Trophoblast cell (in vitro differentiated cells and primary cell): ENCODE results near the gene ZNF592.

ENCODE experiments used
- DNase-seq, 2 donors: peaks; one replicate each; pipeline ENCODE4 v3.0.0-alpha.2; 2016
- H2AFZ ChIP-seq: 2 replicates; pipeline ENCODE4 v1.6.1; 2013; ENCODE audit warnings: low read length, moderate library complexity, mild to moderate bottlenecking; ENCODE audit not compliant: insufficient read depth, poor library complexity
- H2AK5ac ChIP-seq: 2 replicates; pipeline ENCODE4 v1.6.1; 2013; ENCODE audit warnings: mild to moderate bottlenecking, low read length
- H2BK120ac ChIP-seq: 2 replicates; pipeline ENCODE4 v1.6.1; 2013; ENCODE audit warnings: low read length, mild to moderate bottlenecking, moderate library complexity; ENCODE audit not compliant: insufficient read depth, poor library complexity
- H2BK12ac ChIP-seq: 2 replicates; pipeline ENCODE4 v1.6.1; 2013; ENCODE audit warnings: mild to moderate bottlenecking, low read length, moderate library complexity
- H2BK5ac ChIP-seq: 2 replicates; pipeline ENCODE4 v1.6.1; 2013; ENCODE audit warnings: low read length, low read depth, moderate library complexity, mild to moderate bottlenecking; ENCODE audit not compliant: poor library complexity
- H3K14ac ChIP-seq: 2 replicates; pipeline ENCODE4 v1.6.1; 2013; ENCODE audit warnings: mild to moderate bottlenecking, low read length
- H3K18ac ChIP-seq: 2 replicates; pipeline ENCODE4 v1.6.1; 2013; ENCODE audit warnings: mild to moderate bottlenecking, low read length
- H3K23ac ChIP-seq: 2 replicates; pipeline ENCODE4 v1.6.1; 2013; ENCODE audit warnings: low read length
- H3K27ac ChIP-seq: 2 replicates; pipeline ENCODE4 v1.5.1; 2013; ENCODE audit warnings: low read depth, mild to moderate bottlenecking, inconsistent platforms, low read length, moderate library complexity
- H3K27me3 ChIP-seq: 2 replicates; pipeline ENCODE4 v1.6.1; 2013; ENCODE audit warnings: inconsistent platforms, mild to moderate bottlenecking, low read length, moderate library complexity; ENCODE audit not compliant: insufficient read depth
- H3K36me3 ChIP-seq, 2 experiments: 1 replicate in 1 of 2; 2 replicates in 1 of 2; pipeline ENCODE4 v1.6.1; 2013; ENCODE audit warnings: low read length in 2 of 2, mild to moderate bottlenecking in 2 of 2, moderate library complexity in 1 of 2; ENCODE audit not compliant: insufficient read depth in 2 of 2, control insufficient read depth in 1 of 2
- H3K4ac ChIP-seq: 2 replicates; pipeline ENCODE4 v1.6.1; 2013; ENCODE audit warnings: low read depth, mild to moderate bottlenecking, low read length, moderate library complexity
- H3K4me1 ChIP-seq, 2 experiments: 1 replicate in 1 of 2; 2 replicates in 1 of 2; pipeline ENCODE4 v1.6.1; 2013; ENCODE audit warnings: low read length in 2 of 2, mild to moderate bottlenecking in 2 of 2, moderate library complexity in 1 of 2; ENCODE audit not compliant: insufficient read depth in 2 of 2, control insufficient read depth in 1 of 2
- H3K4me2 ChIP-seq: 2 replicates; pipeline ENCODE4 v1.6.1; 2013; ENCODE audit warnings: inconsistent platforms, mild to moderate bottlenecking, low read length, moderate library complexity
- H3K4me3 ChIP-seq: 2 replicates; pipeline ENCODE4 v1.5.1; 2013; ENCODE audit warnings: mild to moderate bottlenecking, low read depth, low read length, inconsistent platforms
- H3K79me1 ChIP-seq: one replicate; pipeline ENCODE4 v1.6.1; 2013; ENCODE audit warnings: low read length
- H3K79me2 ChIP-seq: 2 replicates; pipeline ENCODE4 v1.6.1; 2013; ENCODE audit warnings: low read length, mild to moderate bottlenecking; ENCODE audit not compliant: control insufficient read depth, insufficient read depth, poor library complexity
- H3K9ac ChIP-seq: 2 replicates; pipeline ENCODE4 v1.6.1; 2013; ENCODE audit warnings: mild to moderate bottlenecking, low read length
- H3K9me3 ChIP-seq: 2 replicates; pipeline ENCODE4 v1.6.1; 2013; ENCODE audit warnings: low read depth, mild to moderate bottlenecking, control low read depth, inconsistent platforms, low read length; ENCODE audit not compliant: insufficient read depth
- H4K12ac ChIP-seq: 2 replicates; pipeline ENCODE4 v1.6.1; 2013; ENCODE audit warnings: low read depth, mild to moderate bottlenecking, low read length, moderate library complexity
- H4K8ac ChIP-seq: 2 replicates; pipeline ENCODE4 v1.6.1; 2013; ENCODE audit warnings: low read depth, mild to moderate bottlenecking, low read length, moderate library complexity
- H4K91ac ChIP-seq: one replicate; pipeline ENCODE4 v1.6.1; 2013; ENCODE audit warnings: low read depth, mild to moderate bottlenecking, low read length, moderate library complexity
- WGBS: extraction: QIAGEN DNeasy Blood & Tissue Kit; methylation state at CpG from one replicate; pipeline ENCODE4 v1.1.7; 2013; ENCODE audit warnings: missing lambda C conversion rate; ENCODE audit not compliant: insufficient read length, insufficient coverage; ENCODE audit errors: extremely low coverage; 5-methylcytosine and 5-hydroxymethylcytosine counted together

ZNF592 gene

GRCh38 chr15:84832448-84833040 lies 84.2 kb downstream of the ZNF592 start:
- no peak overlapping the region for H3K4ac ChIP-seq
- no peak overlapping the region for H3K23ac ChIP-seq
- H2AFZ ChIP-seq = no peak overlapping the region
- no peak overlapping the region for H3K18ac ChIP-seq
- no peak overlapping the region for H3K9ac ChIP-seq
- no peaks in the 10 kb centered on the region for H3K79me2 ChIP-seq
- no peak overlapping the region for H2BK120ac ChIP-seq
- no peak overlapping the region for H3K14ac ChIP-seq
- no peaks in the 10 kb centered on the region for H3K27me3 ChIP-seq
- no peak overlapping the region for H4K91ac ChIP-seq
- no CpG with 5 or more reads among the region's 2 CpGs for WGBS
- H4K12ac ChIP-seq = no peak overlapping the region
- no peak for DNase-seq
- H3K79me1 ChIP-seq = no peaks in the 10 kb centered on the region
- H4K8ac ChIP-seq = no peak overlapping the region
- H2BK12ac ChIP-seq = no peak overlapping the region
- H3K9me3 ChIP-seq = no peaks in the 10 kb centered on the region
- no peak overlapping the region for H2AK5ac ChIP-seq
- H3K4me1 ChIP-seq = no peaks in the 10 kb centered on the region
- H3K4me2 ChIP-seq = no peak overlapping the region
- H2BK5ac ChIP-seq = no peak overlapping the region
- no peak overlapping the region for H3K4me3 ChIP-seq
- H3K27ac ChIP-seq = no peak overlapping the region
- H3K36me3 ChIP-seq = peaks cover 12 to 30% of the 10 kb centered on the region in 2 experiments

GRCh38 chr15:84833447-84834228 lies 85.2 kb downstream of the ZNF592 start:
- peaks cover 12 to 30% of the 10 kb centered on the region in 2 experiments for H3K36me3 ChIP-seq
- H3K9ac ChIP-seq = no peak overlapping the region
- H2BK5ac ChIP-seq = no peak overlapping the region
- no peaks in the 10 kb centered on the region for H3K4me1 ChIP-seq
- H4K8ac ChIP-seq = no peak overlapping the region
- H3K9me3 ChIP-seq = no peaks in the 10 kb centered on the region
- H3K4me3 ChIP-seq = no peak overlapping the region
- no peak overlapping the region for H3K4me2 ChIP-seq
- H3K27ac ChIP-seq = no peak overlapping the region
- DNase-seq = no peak
- H3K79me1 ChIP-seq = no peaks in the 10 kb centered on the region
- no peak overlapping the region for H3K23ac ChIP-seq
- H2BK120ac ChIP-seq = no peak overlapping the region
- H4K91ac ChIP-seq = no peak overlapping the region
- H2BK12ac ChIP-seq = no peak overlapping the region
- no peak overlapping the region for H2AK5ac ChIP-seq
- no CpG with 5 or more reads among the region's 4 CpGs for WGBS
- H3K79me2 ChIP-seq = no peaks in the 10 kb centered on the region
- no peak overlapping the region for H3K14ac ChIP-seq
- no peak overlapping the region for H3K4ac ChIP-seq
- H4K12ac ChIP-seq = no peak overlapping the region
- no peaks in the 10 kb centered on the region for H3K27me3 ChIP-seq
- H2AFZ ChIP-seq = no peak overlapping the region
- no peak overlapping the region for H3K18ac ChIP-seq

- H3K4ac ChIP-seq = no peak overlapping the region
- H3K36me3 ChIP-seq = peaks cover 19 to 35% of the 10 kb centered on the region in 2 experiments
- H3K27ac ChIP-seq = no peak overlapping the region
- no CpG with 5 or more reads among the region's 4 CpGs for WGBS
- no peak overlapping the region for H3K4me2 ChIP-seq
- H3K9me3 ChIP-seq = no peaks in the 10 kb centered on the region
- no peaks in the 10 kb centered on the region for H3K4me1 ChIP-seq
- no peak overlapping the region for H2BK5ac ChIP-seq
- H2BK120ac ChIP-seq = no peak overlapping the region
- H4K91ac ChIP-seq = no peak overlapping the region
- H3K18ac ChIP-seq = no peak overlapping the region
- H2AFZ ChIP-seq = no peak overlapping the region
- no peaks in the 10 kb centered on the region for H3K79me2 ChIP-seq
- no peak overlapping the region for H2AK5ac ChIP-seq
- H3K27me3 ChIP-seq = no peaks in the 10 kb centered on the region
- H3K14ac ChIP-seq = no peak overlapping the region
- no peaks in the 10 kb centered on the region for H3K79me1 ChIP-seq
- no peak overlapping the region for H3K9ac ChIP-seq
- no peak overlapping the region for H4K12ac ChIP-seq
- no peak overlapping the region for H3K23ac ChIP-seq
- DNase-seq = no peak
- H4K8ac ChIP-seq = no peak overlapping the region
- no peak overlapping the region for H3K4me3 ChIP-seq
- no peak overlapping the region for H2BK12ac ChIP-seq
These were observed 86.0 kb downstream of the ZNF592 start for GRCh38 chr15:84834229-84834955.

- Histone ChIP-seq H3K36me3 (peaks cover 23 to 39% of the 10 kb centered on the region in 2 experiments), H3K27ac (no peak overlapping the region), H2BK120ac (no peak overlapping the region), H3K79me1 (no peaks in the 10 kb centered on the region), H3K4ac (no peak overlapping the region), H3K9ac (no peak overlapping the region), H3K79me2 (no peaks in the 10 kb centered on the region), H3K18ac (no peak overlapping the region), H3K4me3 (no peak overlapping the region), H3K27me3 (no peaks in the 10 kb centered on the region), H4K8ac (no peak overlapping the region), H4K12ac (no peak overlapping the region), H3K4me2 (no peak overlapping the region), H4K91ac (no peak overlapping the region), H3K9me3 (no peaks in the 10 kb centered on the region), H3K4me1 (no peaks in the 10 kb centered on the region), H3K14ac (no peak overlapping the region), H3K23ac (no peak overlapping the region), H2AFZ (no peak overlapping the region), H2AK5ac (no peak overlapping the region), H2BK12ac (no peak overlapping the region), H2BK5ac (no peak overlapping the region)
- WGBS = no CpG with 5 or more reads among the region's 5 CpGs
- no peak for DNase-seq
These were observed 86.6 kb downstream of the ZNF592 start for GRCh38 chr15:84834969-84835368.
